DMS53 treated with DMSO at 0.1 percent for 48 hours (cell line): ENCODE data around the gene SEPTIN10.
"Not testable (repeated sequence)": the region's sequence is repeated elsewhere in the genome, so short reads cannot be mapped to it uniquely, and the experiment has no call there.

Experiments used
- DNase-seq: peaks from one replicate; lab custom pipeline; 2025; ENCODE audit not compliant: unreplicated experiment; lab: John Stamatoyannopoulos, UW

The SEPTIN10 gene

DNA sequence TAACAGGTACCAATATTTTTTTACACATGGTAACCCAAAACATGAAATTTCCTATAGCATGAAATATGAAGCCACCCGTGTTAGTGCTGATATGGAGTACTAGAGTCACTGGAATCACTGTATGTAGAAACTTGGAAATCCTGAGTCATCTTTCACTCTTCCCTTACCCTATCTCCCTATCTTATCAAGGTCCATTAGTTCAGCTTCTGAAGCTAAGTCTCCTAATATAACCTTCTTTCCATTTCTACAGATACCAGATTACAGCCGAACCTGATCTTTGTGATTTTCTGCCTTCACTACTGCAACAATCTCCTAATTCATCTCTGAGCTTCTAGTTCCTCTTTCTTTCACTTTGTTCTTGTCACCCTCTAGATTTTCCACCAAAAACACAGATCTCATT, 59.0 kb downstream of the SEPTIN10 start:
- no peak for DNase-seq

DNA sequence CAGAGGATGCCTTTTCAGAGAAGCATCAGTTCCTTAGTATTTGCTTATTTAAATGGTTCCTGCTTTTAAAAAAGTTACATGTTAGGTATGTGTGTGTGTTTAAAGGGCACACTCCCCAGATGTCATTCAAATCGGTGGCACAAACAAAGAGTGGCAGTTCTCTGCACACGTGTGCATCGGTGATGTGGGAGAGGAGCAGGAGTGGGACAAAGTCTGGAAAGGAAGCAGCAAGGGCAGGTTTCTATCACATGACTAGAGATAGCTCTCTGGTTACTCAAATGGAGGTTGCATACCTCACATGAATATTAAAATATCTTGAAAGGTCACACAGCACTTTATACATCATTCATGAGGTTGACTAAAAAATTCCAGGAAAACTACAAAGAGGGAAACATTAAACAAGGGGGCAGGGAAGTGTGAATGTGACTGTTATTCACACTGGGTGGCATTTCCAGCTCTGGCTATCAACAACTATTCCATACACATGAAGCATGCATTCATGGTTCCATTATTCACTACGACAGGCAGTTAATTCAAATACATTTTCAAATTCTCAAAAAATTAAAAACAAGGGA, 64.7 kb downstream of the SEPTIN10 start:
- DNase-seq = no peak

DNA sequence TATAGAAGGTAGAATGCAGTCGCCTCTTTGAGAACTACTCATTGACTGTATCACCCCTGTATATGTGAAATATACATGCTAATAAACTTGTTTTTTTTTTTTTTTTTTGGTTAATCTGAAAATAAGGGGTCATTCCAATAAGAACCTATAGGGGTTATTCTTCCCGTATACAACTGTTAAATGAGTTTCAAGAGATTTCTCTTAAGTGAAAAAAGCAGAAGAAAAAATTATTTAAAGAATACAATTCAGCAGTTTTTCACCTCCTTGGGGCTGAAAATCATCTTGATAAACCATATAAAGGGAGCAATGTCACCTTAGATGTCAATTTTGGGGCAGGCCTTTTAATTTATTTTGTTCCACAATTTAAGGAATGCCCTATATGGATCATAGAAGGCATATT, 66.5 kb downstream of the SEPTIN10 start:
- no peak for DNase-seq

DNA sequence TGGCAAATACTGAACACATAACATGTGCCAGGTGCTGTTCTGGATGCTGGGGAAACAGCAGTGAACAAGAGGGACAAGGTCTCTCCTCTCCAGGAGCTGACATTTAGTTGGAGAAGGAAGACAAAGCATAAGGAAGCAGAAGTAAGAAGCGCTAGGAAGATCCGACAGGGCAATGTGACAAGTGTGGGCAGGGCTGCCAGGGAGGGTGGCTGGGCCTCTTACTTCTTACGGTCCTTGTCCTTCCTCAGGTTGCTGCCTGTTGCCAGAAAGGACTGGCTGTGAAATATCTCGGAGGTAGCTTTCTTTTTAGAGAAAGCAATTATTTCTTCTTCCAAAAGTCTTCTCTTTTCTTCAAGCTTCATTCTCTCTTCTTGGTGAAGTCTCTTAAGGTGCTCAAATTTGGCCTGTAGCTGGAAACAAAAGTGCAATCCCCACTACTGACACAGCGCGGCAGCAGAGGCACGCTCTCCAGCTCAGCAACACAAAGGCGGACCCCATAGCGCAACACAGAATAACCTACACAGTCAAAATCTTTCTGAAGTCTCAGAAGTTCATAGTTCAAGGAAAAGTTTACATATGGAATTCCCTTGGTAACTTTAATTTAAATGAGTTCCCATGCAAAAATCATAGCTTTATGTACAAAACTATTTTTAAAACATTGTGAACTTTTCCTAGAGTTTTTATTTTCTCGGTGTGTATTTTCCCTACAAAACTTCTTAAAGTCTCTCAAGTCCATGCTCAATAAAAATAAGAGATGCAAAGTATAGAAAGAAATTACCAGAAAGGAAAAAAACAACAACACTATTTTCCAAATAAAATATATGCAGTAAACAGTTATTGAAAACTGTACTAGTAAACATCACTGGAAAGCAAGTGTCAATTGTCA, 67.7 kb downstream of the SEPTIN10 start:
- peak; percentile 67 for DNase-seq

DNA sequence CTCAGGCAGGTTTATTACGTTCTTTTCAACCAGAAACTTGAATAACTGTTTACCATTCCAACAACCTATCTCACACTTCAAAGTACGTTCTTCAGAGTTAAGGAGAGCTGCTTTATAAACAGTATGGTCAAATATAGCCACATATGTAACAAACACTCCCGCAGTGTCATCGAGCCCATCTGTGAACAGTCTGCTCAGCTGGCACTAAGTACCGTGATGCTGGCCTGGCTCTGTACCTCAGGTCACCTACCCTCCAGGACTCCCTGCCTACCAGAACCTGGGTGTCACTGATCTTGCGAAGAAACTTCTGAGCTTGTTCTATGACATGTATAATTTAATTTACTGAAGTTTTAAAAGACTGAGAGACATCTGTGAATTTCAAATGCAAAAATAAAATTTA, 71.4 kb downstream of the SEPTIN10 start:
- no peak for DNase-seq

DNA sequence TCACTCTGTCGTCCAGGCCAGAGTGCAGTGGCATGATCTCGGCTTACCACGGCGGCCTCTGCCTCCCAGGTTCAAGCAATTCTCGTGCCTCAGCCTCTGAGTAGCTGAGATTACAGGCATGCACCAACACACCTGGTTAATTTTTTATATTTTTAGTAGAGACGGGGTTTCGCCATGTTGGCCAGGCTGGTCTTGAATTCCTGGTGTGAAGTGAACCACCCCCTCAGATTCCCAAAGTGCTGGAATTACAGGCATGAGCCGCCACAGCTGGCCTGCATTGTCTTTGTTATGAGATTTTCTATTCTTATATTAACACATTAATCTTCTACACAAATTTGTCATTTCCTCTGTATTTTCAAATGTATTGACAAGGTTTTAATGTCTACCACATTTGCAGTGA, 75.2 kb downstream of the SEPTIN10 start:
- no peak for DNase-seq

DNA sequence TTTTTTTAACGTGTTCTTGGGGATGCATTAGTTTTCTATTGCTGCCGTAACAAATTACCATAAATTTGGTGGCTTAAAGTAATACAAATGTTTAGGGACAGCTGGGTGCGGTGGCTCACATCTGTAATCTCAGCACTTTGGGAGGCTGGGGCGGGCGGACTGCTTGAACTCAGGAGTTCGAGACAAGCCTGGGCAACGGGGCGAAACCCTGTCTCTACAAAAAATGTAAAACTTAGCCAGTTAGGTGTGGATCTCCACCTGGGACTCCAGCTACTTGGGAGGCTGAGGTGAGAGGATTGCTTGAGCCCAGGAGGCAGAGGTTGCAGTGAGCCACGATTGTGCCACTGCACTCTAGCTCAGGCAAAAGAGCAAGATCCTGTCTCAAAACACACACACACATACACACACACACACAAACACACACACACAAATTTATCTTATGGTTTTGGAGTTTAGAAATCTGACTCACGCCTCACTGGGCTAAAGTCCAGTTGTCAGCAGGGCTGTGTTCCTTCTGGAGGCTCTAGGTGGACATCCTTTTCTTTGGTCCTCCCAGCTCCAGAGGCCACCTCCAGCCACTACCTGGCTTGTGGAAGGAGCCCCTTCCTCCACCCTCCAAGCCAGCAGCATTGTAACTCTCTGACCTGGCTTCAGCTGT, 76.1 kb downstream of the SEPTIN10 start:
- DNase-seq = no peak

DNA sequence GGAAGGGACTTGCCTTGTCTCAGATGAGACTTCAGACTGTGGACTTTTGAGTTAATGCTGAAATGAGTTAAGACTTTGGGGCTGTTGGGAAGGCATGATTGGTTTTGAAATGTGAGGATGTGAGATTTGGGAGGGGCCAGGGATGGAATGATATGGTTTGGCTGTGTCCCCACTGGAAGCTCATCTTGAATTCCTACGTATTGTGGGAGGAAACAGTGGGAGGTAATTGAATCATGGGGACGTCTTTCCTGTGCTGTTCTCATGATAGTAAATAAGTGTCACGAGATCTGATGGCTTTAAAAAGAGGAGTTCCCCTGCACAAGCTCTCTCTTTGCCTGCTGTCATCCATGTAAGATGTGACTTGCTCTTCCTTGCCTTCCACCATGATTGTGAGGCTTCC, 77.2 kb downstream of the SEPTIN10 start:
- DNase-seq = not testable (repeated sequence)

DNA sequence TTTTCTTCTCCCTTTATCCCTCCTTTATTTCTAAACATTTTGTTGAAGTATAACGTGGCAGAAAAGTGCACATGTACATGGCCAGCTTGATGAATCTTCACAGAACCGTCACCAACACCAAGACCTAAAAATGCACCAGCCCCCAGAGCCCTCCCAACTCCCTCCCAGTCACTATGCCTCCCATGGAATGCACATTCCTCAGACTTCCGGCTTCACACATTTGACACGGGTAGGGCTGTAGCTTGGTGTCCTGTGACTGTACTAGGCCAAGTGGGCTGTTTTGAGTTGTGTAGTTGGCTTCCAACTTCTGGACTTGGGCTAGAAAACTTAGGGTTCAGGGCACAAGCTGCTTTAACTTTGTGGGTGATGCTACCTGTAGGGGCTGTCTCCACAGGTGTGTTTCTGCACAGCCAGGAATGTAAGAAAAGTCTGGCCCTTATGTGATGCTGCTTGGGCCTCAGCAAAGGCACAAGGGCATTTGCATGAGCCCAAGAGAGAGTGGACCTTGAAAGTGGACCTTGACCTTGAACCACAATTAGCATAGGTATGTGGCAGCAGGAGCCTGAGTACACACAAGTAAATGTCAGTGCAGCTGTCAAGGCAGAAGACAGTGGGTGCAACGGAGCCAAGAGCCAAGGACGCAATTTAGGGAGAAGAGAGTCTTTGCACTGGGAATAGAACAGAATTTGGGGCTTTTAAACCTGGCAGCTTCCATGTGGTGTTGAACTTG, 78.4 kb downstream of the SEPTIN10 start:
- no peak for DNase-seq

DNA sequence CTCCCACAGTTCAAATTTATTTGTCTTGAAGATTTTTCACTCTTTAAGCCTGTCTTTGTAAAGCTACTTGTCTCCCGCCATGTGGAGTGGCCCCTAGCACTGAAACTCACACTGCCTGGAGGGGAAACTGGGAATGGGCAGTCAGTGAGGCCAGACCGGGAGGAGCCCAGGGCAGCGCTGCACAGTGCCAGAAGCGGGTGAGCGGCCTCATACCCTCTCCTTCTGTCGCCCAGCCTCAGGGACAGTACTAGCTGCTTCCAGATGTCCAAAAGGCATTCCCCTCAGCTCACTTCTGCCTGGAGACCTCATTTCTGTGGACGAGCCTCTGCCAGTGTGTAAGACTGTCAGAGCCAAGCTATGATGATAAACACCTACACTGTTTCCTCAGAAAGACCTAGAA, 79.9 kb downstream of the SEPTIN10 start:
- no peak for DNase-seq

DNA sequence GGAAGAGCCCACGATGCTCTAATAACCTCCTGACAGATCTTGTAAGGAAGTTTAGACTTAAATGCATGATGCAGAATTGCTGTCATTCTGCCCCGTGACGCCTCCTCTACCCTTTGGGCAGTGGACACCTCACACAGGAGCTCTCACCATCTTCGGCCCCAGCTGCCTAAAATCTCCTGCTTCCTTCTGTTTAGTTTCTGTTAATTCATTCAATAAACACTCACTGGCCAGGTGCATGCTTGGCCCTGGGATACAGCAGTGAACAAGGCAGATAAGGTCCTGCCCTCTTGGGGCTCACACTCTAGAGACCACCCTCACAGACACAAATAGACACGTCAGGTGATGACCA, 81.1 kb downstream of the SEPTIN10 start:
- no peak for DNase-seq

DNA sequence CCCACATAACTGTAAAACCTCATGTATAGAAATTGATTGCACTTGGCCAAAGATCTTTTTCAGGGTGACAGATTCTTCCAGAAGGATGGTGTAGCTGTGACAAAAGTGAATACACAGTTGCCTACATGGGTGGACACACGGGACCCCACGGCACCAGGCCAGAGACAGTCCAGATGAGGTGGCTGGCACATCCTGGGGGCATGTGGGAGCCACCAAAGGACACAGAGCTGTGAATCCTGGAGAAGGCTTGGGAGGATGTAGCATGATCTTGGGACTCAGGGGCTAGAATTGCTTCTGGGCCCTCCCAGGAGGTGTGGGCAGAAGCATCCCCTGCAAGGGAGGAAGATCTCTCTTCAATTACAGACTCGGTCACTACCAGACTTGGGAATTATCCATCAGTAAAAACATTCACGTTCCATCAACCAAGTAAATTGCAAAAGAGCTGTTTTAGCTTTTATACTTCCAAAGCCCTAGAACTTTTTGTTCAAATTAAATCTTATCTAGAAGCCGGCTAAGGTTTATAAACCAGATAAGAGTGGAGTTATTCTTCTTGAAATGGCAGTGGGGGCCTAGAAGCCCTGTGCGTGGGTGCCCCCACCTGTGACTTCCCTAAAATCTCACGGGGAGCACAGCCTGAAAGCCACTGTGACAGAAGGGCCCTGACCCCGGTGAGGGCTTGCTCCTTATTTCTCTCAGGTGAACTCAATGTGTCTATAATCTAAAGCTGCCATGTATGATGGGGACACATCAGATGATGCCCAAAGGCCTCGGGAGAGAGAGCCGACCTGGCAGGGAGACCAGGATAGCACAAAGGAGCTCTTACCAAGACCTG, 81.7 kb downstream of the SEPTIN10 start:
- DNase-seq = no peak

DNA sequence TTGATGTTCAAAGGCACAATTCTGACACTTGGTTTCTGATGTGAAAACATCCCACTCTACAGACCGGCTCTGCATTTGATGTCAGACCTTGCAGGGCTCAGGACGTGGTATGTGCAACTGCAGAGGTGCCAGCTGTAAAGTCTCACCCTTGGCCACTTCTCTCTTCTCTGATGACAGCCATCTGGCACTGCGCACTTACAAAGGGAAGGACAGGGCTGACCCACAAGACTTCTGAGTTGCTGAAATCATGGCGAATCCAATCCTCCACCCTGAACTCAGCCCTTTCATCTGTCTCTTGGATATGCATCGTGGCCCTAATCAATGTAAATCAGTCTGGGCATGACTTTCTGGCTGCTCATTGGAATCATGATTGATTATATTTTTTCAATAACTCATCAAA, 82.5 kb downstream of the SEPTIN10 start:
- DNase-seq = no peak

DNA sequence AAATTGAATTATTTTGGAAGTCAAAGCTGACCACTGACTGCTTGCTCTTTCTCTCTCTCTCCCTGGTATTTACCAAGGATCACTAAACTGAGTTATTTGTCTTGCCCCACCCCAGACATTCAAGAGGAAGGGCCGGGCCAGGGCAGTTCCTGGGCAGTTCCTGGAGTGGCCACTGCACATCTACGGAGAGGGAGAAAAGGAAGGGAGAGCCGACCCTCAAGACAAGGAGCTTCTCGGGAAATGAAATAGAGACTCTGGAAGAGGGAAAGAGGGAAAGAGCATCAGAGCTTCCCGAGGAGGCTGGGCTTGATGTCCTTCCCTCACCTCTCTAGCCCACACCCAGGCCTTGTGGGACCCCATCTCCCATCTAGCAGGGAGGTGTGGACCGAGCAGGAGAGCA, 83.1 kb downstream of the SEPTIN10 start:
- DNase-seq = no peak

DNA sequence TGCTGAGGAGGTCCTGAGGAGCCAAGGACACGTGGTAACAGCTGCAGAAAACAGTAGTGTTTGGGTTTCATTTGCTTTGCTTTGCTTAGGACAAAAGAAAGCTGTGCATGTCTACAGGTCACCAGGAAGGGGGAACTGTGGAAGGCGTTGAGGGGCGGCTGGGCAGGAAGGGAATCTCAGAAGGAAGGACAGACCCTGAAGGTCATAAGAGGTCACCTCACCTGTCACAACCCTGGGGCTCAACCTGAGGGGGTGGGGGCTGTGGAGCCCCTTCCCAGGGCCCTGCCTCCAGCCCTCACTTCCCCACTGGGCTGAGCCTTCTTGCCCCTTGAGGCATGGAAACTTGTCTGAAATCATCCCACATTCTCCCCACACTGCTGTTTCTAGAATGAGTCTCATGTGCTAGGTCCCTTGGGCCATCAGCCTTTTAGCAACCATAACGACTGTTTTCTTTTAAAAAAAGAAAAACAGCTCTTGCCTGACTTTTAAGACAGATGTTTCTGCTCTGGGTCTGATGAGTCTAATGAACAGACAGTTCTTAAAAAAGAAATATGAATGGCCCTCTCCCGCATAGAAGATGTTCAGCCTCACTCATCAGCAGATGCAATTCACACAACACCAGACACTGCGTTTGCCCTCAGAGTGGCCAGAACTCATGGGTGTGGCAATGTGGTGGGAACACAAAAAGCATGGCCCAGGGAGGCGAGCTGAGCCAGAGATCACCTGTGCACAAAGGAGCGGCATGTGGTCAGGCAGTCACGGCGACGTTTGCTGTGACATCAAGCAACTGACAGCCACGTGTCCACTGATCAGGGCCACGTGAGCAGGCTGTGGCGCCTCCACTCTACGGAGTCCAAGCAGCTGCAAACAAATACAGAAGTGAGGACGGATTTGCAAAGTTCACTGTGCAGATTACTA, 84.0 kb downstream of the SEPTIN10 start:
- no peak for DNase-seq

DNA sequence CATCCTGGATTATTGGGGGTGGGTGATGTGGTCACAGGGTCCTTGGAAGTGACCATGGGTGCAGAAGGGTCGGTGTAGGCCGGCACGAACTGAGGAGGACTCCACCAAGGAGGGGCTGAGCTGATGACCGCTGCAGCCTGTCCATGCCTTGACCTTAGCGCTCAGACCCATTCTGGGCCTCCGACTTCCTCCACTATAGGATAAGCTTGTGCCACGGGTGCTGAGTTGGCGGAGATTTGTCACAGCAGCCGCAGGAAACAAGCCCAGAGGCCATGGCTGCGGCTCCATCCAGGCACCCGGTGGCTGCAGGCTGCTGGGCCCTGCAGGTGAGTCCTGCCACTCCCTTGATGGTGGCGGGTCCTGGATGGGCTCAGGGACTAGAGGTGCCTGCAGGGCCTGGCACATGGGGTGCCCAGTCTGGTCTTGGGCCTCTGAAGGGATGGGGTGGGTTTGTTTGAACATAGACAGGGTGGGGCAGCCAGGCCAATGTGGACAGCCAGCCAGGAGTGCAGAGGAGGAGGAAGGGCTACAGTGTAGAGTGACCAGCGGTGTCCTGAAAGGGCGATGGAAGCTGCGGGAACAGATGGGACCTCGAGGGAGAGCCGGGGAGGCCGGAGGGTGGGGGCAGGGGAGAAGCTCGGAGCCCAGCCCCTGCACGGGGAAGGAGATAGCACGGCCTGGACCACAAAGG, 84.8 kb downstream of the SEPTIN10 start:
- DNase-seq = no peak

DNA sequence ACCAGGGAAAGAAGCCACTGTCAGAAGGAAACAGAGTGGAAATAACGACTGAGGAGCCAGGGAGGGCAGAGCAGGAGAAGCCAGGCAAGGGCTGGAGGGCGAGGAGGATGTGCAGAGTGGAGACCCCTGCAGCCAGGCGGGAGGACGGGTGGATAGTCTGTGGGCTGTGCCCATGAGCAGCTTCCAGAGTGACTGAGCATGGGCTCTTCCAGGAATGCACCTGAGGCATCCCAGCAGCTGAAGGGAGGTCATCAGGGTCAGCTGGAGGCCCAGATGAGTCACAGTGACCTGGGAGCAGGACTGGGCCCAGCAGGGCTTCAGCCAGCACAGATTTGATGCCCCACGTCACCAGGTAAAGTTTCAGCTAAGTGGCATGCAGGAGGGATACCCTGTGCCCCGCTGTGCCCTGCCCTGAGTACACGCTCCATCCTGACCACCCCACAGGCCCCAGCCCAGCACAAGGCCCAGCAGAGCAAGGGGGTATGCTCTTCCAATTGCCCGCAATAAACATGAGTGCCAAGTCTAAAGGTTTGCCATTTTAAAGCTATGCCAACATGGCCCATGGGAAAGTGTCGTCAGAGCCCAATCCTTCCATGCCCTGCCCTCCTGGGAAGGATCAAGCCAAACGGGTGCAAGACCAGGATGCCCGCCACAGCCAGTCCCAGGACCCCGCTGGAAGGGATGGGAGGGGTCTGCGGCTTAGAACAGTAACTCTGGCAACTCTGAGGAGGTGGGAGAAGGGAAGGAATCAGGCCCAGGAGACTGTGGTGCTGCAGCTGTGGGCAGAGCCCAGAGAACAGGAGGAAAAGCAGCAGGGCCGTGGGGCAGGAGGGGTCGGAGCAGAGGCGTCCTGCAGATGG, 85.7 kb downstream of the SEPTIN10 start:
- no peak for DNase-seq

DNA sequence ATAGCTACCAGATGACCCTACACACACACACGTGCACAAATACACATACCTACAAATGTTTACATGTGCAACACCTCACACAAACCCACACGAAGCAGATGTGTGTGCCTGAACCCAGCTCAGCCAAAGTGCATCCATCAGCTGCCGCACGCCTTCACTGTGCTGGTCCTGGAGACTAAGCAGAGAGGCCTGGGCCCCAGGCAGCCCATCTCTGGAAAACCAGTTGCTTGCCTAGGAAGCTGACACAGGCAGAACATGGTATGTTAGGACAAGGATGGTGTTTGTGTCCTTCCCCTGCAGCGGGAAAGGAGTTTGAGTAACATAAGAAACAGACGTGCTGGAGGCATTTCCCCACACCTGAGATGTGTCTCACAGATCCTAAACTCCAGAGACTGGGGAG, 86.7 kb downstream of the SEPTIN10 start:
- no peak for DNase-seq
